ENCODE data around the gene SLX4IP. TPM values are rescaled to one million over a fixed set of nuclear protein-coding genes. Genes with fewer than 3 reads are reported as not detected.

The SLX4IP gene
- total and polyA plus RNA-seq, 2 donors (not counting 1 experiment from before 2014, with no cell fraction given) = 2.0 to 8.1 TPM

GRCh38 chr20:10647471-10647870 is 212.4 kb downstream of the SLX4IP start:
- Mint-ChIP-seq H3K4me1 (no peaks in the 10 kb centered on the region), H3K27ac (no peak overlapping the region), H3K4me3 (no peak overlapping the region), H3K27me3 (peaks cover 27% of the 10 kb centered on the region), H3K9me3 (ENCODE audit: insufficient read depth) (no peaks in the 10 kb centered on the region)
- ATAC-seq (ENCODE audit: low read depth) (no peak), DNase-seq (no peak)
- TF ChIP-seq, protein P1, sequence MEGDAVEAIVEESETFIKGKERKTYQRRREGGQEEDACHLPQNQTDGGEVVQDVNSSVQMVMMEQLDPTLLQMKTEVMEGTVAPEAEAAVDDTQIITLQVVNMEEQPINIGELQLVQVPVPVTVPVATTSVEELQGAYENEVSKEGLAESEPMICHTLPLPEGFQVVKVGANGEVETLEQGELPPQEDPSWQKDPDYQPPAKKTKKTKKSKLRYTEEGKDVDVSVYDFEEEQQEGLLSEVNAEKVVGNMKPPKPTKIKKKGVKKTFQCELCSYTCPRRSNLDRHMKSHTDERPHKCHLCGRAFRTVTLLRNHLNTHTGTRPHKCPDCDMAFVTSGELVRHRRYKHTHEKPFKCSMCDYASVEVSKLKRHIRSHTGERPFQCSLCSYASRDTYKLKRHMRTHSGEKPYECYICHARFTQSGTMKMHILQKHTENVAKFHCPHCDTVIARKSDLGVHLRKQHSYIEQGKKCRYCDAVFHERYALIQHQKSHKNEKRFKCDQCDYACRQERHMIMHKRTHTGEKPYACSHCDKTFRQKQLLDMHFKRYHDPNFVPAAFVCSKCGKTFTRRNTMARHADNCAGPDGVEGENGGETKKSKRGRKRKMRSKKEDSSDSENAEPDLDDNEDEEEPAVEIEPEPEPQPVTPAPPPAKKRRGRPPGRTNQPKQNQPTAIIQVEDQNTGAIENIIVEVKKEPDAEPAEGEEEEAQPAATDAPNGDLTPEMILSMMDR (IDR thresholded peaks at IDR 0.05) = no peak
- no peak for TF ChIP-seq EZH2 (IDR thresholded peaks at IDR 0.05; ENCODE audit: borderline replicate concordance, insufficient read depth, low read depth, low read length, poor library complexity, severe bottlenecking)
- Histone ChIP-seq H3K4me3 (ENCODE audit: control extremely low read depth in 1 of 5, extremely low read depth in 1 of 5, insufficient read depth in 1 of 5, low read depth in 2 of 5, low read length in 4 of 5) (no peak overlapping the region), H3K4me2 (replicated peaks; ENCODE audit: low read depth, low read length, poor library complexity, severe bottlenecking) (no peak overlapping the region), H3K9ac (ENCODE audit: low read length) (no peak overlapping the region), H4K20me1 (ENCODE audit: control insufficient read depth, insufficient read depth, low read length, poor library complexity, severe bottlenecking) (no peaks in the 10 kb centered on the region), H3K79me2 (ENCODE audit: control insufficient read depth, insufficient read depth, low read length) (no peaks in the 10 kb centered on the region), H3K27ac (ENCODE audit: low read length in 2 of 2) (no peak overlapping the region), H3K27me3 (replicated peaks in 1 of 4; ENCODE audit: control extremely low read depth in 1 of 4, control insufficient read depth in 3 of 4, insufficient read depth in 4 of 4, low read length in 3 of 4) (peaks cover 0 to 6% (median 0%) of the 10 kb centered on the region in 4 experiments), H3K4me1 (ENCODE audit: control insufficient read depth in 2 of 2, insufficient read depth in 2 of 2, low read length in 2 of 2) (no peaks in the 10 kb centered on the region), H2AFZ (ENCODE audit: insufficient read depth, low read depth, low read length, poor library complexity, severe bottlenecking) (no peak overlapping the region), H3K9me3 (ENCODE audit: control extremely low read depth in 1 of 3, control insufficient read depth in 2 of 3, insufficient read depth in 1 of 3, low read length in 2 of 3) (no peaks in the 10 kb centered on the region), H3K36me3 (replicated peaks in 1 of 2; ENCODE audit: control extremely low read depth in 1 of 2, control insufficient read depth in 1 of 2, extremely low read depth in 1 of 2, insufficient read depth in 2 of 2, low read length in 1 of 2) (no peaks in the 10 kb centered on the region)
- 57% methylated on average over 4 of the region's 9 CpGs for WGBS (ENCODE audit: insufficient coverage)
- ChIA-PET CTCF (no interaction called here), POLR2A (no interaction called here)
- intact Hi-C loops (cut with micrococcal nuclease) = no loop called here

DNA sequence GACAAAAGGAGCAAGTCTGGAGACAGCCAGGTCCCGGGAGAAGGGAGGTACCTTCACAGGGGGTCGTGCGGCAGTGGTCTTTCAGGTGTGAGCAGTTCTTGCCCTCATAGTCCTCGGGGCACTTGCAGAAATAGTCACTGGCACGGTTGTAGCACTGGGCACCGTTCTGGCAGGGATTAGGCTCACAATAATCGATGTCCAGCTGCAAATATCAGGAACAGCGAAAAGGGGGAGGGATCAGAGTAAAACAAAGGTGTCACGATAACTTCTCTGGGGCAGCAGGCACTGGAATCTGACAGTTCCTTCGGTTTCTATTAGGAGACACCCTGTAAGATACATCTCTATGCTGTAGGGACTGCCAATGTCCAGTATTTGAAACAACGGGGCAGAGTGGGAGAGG is 212.8 kb downstream of the SLX4IP start:
- Mint-ChIP-seq H3K4me1 (no peaks in the 10 kb centered on the region), H3K9me3 (ENCODE audit: insufficient read depth) (no peaks in the 10 kb centered on the region), H3K4me3 (no peak overlapping the region), H3K27me3 (peaks cover 30% of the 10 kb centered on the region), H3K27ac (no peak overlapping the region)
- Histone ChIP-seq H3K9ac (ENCODE audit: low read length) (no peak overlapping the region), H3K4me1 (ENCODE audit: control insufficient read depth in 2 of 2, insufficient read depth in 2 of 2, low read length in 2 of 2) (no peaks in the 10 kb centered on the region), H2AFZ (ENCODE audit: insufficient read depth, low read depth, low read length, poor library complexity, severe bottlenecking) (no peak overlapping the region), H3K27me3 (replicated peaks in 1 of 4; ENCODE audit: control extremely low read depth in 1 of 4, control insufficient read depth in 3 of 4, insufficient read depth in 4 of 4, low read length in 3 of 4) (peaks cover 0 to 8% (median 0%) of the 10 kb centered on the region in 4 experiments), H3K4me3 (ENCODE audit: control extremely low read depth in 1 of 5, extremely low read depth in 1 of 5, insufficient read depth in 1 of 5, low read depth in 2 of 5, low read length in 4 of 5) (no peak overlapping the region), H3K27ac (ENCODE audit: low read length in 2 of 2) (no peak overlapping the region), H3K36me3 (replicated peaks in 1 of 2; ENCODE audit: control extremely low read depth in 1 of 2, control insufficient read depth in 1 of 2, extremely low read depth in 1 of 2, insufficient read depth in 2 of 2, low read length in 1 of 2) (no peaks in the 10 kb centered on the region), H3K79me2 (ENCODE audit: control insufficient read depth, insufficient read depth, low read length) (no peaks in the 10 kb centered on the region), H3K4me2 (replicated peaks; ENCODE audit: low read depth, low read length, poor library complexity, severe bottlenecking) (no peak overlapping the region), H4K20me1 (ENCODE audit: control insufficient read depth, insufficient read depth, low read length, poor library complexity, severe bottlenecking) (no peaks in the 10 kb centered on the region), H3K9me3 (ENCODE audit: control extremely low read depth in 1 of 3, control insufficient read depth in 2 of 3, insufficient read depth in 1 of 3, low read length in 2 of 3) (no peaks in the 10 kb centered on the region)
- ATAC-seq (ENCODE audit: low read depth) (no peak), DNase-seq (no peak)
- ChIA-PET POLR2A (no interaction called here), CTCF (no interaction called here)
- intact Hi-C loops (cut with micrococcal nuclease) = no loop called here
- WGBS (ENCODE audit: insufficient coverage) = 91% methylated on average over 10 of the region's 11 CpGs
- no peak for TF ChIP-seq EZH2 (IDR thresholded peaks at IDR 0.05; ENCODE audit: borderline replicate concordance, insufficient read depth, low read depth, low read length, poor library complexity, severe bottlenecking)
- TF ChIP-seq, protein P1 (IDR thresholded peaks at IDR 0.05) = no peak

Data from B cell (primary cell).